HUDEP-2 (cell line): ENCODE measurements around the gene DDX42.
"Not testable (repeated sequence)": the region's sequence is repeated elsewhere in the genome, so short reads cannot be mapped to it uniquely, and the experiment has no call there.

Experiments used
- DNase-seq, 76 experiments: peaks; one replicate each; lab custom pipeline; 2025; ENCODE audit not compliant: unreplicated experiment in 76 of 76; lab: John Stamatoyannopoulos, UW

The DDX42 gene

DNA sequence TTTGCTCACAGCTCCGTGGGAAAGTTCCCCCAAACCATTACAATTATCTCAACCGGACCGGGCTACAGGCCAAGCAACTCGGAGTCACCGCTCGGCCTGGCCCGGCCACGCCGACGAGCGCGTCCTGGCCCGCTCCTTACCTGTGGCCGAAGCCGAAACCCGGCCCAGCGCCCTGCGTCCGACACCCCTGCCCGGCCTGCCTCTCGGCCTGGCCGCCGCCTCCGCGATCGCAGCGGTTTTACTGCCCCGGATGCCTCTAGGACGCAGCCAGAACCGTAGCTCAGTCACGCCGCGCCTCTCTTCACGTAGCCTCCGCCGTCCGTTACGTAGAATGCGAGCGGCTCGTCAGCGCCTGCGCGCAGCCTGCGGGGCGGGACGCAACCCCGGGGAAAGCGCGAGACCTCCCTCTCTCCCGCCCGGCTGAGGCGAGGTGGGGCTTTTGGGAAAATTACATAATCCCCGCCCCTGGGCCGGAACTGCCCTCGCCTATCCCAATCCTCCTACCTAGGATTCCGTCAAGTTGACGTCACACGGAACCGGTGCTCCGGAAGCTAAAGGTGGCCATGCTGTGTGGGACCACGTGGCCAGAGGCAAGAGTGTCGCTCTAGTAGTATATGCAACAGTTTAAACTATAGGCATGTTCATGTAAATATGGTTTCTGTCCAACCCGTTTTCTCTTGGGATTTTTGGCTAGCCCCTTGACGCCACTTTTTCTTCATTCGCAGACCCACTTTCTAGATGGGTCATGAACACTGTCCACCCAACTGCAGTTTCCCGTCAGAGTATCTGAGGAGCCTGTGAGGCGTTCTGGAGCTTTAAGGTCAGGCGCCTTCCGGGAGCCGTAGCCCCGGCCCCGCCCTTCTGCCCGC lies 464 bp upstream of the DDX42 start, which contains the start of gene CCDC47:
Gene CCDC47, minus strand, starts transcription at position 326 of the 869 bp plus-strand sequence. CDS start 7,422 bp downstream, outside the sequence.
- peak; percentile 22 to 99 (median 98) for DNase-seq

DNA sequence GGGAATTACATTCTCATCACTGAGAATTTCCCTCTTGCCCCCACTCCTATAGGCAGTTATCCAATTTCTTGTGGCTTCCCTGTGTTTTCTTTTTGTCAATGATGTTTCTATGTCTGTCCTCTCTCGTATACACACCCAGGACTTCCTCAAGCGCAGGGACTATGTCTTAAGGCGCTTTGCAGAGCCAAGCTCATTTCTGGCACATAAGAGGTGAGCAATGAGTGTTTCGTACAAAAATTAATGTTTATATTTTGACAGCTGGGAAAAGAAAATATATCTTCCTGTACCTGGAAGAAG lies 947 bp downstream of the DDX42 start:
- peak in 3 of 76 experiments; percentile 3 to 36 (median 14) for DNase-seq

GRCh38 chr17:63775420-63775819 lies 1.4 kb downstream of the DDX42 start:
- peak in 15 of 76 experiments; percentile 2 to 24 (median 8) for DNase-seq

DNA sequence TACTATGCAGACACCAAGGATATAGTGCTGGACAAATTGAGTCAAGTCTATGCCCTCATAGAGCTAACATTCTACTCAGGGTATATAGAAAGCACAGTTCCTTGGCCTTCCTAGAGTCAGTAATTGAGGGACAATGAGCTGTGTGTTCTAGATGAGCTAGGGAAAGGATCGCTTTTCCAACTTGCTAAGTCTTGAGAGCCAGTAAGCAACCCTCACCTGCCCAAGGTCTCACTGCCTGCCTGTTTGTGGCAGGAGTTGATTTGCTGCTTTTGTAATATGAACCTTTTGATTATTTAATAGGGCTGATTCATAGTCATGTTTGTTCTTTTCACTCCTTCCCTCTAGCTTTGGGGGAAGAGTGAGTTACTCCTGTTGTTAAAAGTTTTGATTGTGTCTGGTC lies 6.5 kb downstream of the DDX42 start:
- no peak for DNase-seq

- DNase-seq, result no peak
Measured at GRCh38 chr17:63780928-63781327, 7.0 kb downstream of the DDX42 start.

DNA sequence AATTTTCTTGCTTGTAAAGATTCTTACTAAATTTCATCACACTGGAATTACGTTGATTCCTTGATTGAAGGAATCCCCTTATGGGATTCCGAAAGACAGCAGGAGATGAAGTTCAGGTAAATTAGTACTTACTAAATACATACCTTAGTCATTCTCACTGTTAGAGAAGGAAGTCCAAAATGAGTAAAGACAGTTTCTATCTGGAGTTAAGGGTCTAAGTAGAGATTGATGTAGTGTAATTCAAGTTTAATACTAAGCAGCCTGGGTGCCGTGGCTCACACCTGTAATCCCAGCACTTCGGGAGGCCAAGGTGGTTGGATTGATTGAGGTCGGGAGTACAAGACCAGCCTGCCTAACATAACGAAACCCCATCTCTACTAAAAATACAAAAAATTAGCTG lies 9.6 kb downstream of the DDX42 start:
- no peak for DNase-seq

DNA sequence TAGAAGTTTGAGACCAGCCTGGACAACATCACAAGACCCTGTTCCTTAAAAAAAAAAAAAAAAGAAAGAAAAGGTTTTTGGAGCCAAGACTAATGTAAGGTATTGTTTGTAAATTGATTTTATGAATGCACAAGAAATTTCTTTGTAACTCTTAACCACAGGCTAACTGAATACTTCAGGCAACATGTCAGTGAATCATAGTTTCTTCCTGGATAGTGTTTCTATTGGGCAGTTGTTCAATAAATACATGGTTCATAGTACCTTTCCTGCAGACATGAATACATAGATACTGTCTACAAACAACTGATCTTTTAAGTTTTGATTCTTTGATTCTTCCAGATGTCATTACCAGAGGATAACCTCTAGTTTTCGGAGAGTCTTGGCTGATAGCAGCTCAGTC lies 11.6 kb downstream of the DDX42 start:
- no peak for DNase-seq

DNA sequence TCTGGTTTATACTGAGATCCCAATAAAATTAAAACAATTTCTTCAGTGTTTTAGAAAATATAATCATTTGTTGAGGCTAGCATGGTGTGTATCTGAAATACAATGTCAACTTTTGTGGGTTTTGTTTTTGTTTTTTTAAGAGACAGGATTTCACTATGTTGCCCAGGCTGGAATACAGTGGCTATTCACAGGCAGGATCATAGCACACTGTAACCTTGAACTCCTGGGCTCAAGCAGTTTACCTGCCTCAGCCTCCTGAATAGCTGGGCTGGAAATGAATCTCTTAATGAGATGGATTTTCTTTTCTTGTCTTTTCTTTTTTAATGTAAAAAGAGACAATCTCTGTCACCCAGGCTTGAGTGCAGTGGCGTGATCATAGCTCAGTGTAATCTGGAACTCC lies 12.1 kb downstream of the DDX42 start:
- no peak for DNase-seq

GRCh38 chr17:63786971-63787711 lies 13.2 kb downstream of the DDX42 start:
- DNase-seq, result no peak

DNA sequence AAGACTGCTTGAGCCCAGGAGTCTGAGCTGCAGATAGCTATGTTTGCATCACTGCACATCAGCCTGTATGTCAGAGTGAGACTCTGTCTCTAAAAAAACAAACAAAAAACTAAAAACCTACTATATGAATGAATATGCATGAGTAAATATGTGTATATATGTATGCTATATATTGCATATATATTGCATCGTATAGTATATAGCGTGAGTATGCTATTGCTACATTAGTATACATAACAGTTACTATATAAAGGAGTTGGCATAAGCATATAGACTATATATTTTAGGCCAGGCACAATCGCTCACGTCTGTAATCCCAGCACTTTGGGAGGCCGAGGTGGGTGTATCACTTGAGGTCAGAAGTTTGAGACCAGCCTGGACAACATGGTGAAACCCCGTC lies 16.1 kb downstream of the DDX42 start:
- DNase-seq, result no peak

DNA sequence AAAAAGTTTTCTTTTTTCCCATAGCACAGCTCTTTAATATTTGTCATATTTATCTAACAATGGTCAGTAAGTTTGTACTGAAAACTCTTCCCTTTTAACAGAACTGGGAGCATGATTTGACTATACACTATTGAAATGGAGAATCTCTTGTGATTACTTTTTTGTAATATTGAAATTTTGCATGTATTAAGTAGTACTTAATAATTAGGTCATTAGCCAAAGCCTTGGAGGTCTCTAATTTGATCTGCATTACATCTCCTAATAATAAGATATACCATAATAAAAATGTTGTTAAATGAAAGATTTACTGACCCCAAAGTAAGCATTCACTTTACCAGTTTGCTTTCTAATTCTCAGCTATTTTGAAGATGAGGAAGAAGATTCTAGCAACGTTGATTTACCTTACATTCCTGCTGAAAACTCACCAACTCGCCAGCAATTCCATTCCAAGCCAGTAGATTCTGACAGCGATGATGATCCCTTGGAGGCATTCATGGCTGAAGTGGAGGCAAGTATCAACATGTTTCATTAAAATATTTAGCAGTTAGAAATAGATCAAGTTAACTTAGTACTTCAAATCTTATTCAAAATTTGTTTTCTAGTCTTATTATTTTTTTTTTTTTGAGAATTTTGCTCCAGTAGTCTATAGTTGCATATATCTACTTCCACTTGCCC lies 18.2 kb downstream of the DDX42 start:
- no peak for DNase-seq

GRCh38 chr17:63796375-63796774 lies 22.4 kb downstream of the DDX42 start:
- DNase-seq, result not testable (repeated sequence)

GRCh38 chr17:63798572-63799106 lies 24.7 kb downstream of the DDX42 start:
- no peak for DNase-seq

DNA sequence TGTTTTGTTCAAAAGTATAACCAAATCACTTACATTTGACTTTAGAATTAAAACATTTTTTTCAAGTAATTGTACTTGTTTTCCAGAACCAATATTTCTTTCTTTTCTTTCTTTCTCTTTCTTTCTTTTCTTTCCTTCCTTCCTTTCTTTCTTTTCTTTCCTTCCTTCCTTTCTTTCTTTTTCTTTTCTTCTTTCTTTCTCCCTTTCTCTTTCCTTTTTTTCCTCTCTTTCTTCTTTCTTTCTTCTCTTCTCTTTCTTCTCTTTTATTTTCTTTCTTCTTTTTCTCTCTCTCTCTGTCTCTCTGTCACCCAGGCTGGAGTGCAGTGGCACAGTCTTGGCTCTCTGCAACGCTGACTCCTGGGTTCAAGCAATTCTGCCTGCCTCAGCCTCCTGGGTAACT lies 26.8 kb downstream of the DDX42 start:
- no peak for DNase-seq

DNA sequence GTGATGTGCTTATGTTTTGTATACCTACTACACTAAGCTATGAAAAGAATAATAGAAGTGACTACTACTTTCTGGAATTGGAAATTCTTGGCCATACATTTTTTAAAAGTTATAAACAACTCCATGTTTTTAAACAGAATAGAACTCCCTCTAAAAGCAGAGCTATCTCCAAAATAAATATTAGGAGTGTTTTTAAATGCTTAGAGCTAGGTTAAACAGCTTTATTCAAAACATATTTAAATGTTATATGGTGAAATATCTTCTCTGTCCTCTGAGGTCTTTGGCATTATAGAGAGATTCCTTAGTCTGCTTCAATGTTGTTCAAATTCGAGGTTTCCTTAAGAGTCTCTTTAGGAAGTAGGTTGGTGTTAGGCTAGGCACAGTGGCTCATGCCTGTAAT lies 30.4 kb downstream of the DDX42 start:
- DNase-seq, result no peak

DNA sequence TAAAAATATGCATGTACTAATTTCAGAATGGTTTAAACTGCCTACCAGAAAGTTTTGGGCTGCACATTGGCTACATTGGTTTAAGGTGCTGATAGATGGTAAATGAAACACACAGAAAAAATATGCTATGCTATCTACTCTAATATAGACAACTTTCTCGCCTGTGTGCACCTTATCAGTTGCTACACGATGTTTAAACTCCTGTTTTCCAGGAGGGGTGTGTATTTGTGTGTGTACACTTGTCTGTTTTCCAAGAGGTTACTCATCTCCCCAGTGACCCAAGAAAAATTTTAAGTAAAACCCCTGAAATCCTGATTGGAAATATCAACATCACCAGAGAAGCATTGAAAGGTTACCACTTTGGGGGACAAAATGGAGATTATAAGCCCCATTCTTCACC lies 31.6 kb downstream of the DDX42 start:
- peak in 19 of 76 experiments; percentile 2 to 67 (median 19) for DNase-seq

GRCh38 chr17:63809970-63810369 lies 36.0 kb downstream of the DDX42 start:
- DNase-seq, result peak in 1 of 76 experiments; percentile 19

GRCh38 chr17:63816123-63816522 lies 42.2 kb downstream of the DDX42 start:
- DNase-seq, result no peak

DNA sequence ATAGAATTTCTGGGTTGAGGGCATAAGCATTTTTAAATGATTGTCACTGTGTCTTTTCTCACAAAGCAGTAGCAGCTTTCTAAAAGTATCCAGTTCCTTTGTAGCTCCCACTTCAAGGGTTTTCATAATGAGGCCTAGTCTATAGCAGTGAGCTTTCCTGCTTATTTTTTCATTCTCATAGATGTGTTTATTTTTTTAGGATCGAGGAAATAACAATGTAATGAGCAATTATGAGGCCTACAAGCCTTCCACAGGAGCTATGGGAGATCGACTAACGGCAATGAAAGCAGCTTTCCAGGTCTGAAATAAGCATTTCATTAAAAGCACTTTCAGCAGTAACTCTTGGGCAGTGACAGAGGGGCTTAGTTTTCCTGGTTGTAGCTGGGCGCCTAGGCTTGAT lies 42.7 kb downstream of the DDX42 start:
- no peak for DNase-seq

- no peak for DNase-seq
Measured at GRCh38 chr17:63817736-63818385, 43.9 kb downstream of the DDX42 start.

- DNase-seq, result no peak
Measured at GRCh38 chr17:63819131-63819530, 45.2 kb downstream of the DDX42 start.
